Dendritic cell treated with granulocyte-macrophage colony-stimulating factor and Interleukin-4, amounts not matched to agents 40 ng/mL and 50 ng/mL, for 4 days (primary cell): Measurements from ENCODE around the gene ZNF418.
"Not testable (repeated sequence)": the region's sequence is repeated elsewhere in the genome, so short reads cannot be mapped to it uniquely, and the experiment has no call there.

Experiments used
- H3K27ac Mint-ChIP-seq: one replicate; pipeline ENCODE4 v1.8.0; 2022; ENCODE audit warnings: mild to moderate bottlenecking, mixed read lengths
- H3K27me3 Mint-ChIP-seq: one replicate; pipeline ENCODE4 v1.8.0; 2022; ENCODE audit warnings: mild to moderate bottlenecking, mixed read lengths
- H3K36me3 Mint-ChIP-seq: one replicate; pipeline ENCODE4 v1.8.0; 2022; ENCODE audit warnings: low read depth, mixed read lengths
- H3K4me1 Mint-ChIP-seq: one replicate; pipeline ENCODE4 v1.8.0; 2022; ENCODE audit warnings: low read depth, mixed read lengths
- H3K4me3 Mint-ChIP-seq: one replicate; pipeline ENCODE4 v1.8.0; 2022; ENCODE audit warnings: mild to moderate bottlenecking, moderate library complexity, mixed read lengths
- H3K9me3 Mint-ChIP-seq: one replicate; pipeline ENCODE4 v1.8.0; 2022; ENCODE audit warnings: mixed read lengths
- intact Hi-C: fragments of 100-400 bp; cut with micrococcal nuclease; formaldehyde crosslinking; loops from one replicate; pipeline ENCODE4 v1.15.0; 2022

Gene ZNF418

DNA sequence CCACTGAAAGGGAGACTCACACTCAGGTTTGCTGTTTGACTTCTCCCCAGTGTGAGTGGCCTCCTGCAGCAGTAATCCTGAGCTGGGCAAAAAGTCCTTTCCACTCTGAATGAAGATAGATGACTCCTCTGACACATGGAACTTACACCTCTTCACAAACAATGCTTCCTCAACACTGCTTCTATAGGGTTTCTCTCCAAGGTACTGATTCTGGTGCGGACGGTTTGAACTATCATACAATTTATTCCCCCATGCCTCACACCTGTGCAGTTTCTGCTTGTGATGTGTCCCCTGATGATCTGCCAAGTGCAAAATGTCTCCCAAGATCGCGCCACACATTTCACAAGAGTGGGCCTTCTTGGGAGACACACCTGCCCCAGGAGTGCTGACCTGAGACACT, 7.6 kb downstream of the ZNF418 start:
- Mint-ChIP-seq H3K9me3 (peaks cover 92% of the 10 kb centered on the region), H3K27me3 (no peaks in the 10 kb centered on the region), H3K36me3 (peaks cover 68% of the 10 kb centered on the region), H3K4me3 (no peak overlapping the region), H3K4me1 (no peaks in the 10 kb centered on the region), H3K27ac (no peak overlapping the region)
- intact Hi-C loops, result no loop called here

DNA sequence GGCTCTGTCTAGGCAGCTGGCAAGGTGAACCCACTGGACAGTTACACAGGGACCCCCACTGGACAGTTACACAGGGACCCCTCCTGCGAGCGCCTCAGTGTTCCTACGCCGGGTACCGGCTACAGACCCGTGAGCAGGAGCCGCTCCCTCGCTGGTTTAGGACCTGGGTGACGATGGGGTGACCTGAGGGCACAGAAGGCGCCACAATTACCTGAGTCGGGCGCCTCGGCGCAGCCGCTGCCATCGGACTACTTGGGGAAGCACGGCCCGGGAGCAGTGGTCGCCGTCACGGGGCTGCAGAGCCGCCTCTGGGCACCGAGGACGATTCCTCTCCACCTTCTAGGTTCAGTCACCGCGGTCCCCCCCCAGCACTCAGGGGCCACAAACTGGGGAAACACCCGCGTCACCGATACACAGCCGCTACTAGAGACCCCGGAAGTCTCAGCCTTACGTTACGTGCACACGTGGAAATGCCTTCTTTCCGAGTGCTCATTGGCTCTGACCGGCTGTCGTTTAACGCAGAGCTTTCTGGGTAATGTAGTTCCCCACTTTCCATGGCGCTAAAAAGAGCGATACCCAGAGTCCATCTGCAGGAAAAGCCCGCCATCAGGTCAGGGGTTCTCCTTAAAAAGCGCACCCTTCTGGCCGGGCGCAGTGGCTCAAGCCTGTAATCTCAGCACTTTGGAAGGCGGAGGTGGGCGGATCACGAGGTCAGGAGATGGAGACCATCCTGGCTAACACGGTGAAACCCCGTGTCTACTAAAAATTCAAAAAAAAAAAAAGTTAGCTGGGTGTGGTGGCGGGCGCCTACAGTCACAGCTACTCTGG, 18.8 kb downstream of the ZNF418 start, which contains the start of gene ZNF417:
Gene ZNF417 (minus strand): TSS at position 425 of the 828 bp plus-strand sequence. CDS start 181 bp downstream, at position 244.
- Mint-ChIP-seq H3K27ac (peak within 1 kb of the TSS; percentile 97), H3K36me3 (peaks cover 77% of the 10 kb centered on the region), H3K9me3 (peaks cover 31% of the 10 kb centered on the region), H3K4me1 (peaks cover 32% of the 10 kb centered on the region), H3K4me3 (peak within 1 kb of the TSS; percentile 86)
- H3K27me3 Mint-ChIP-seq, intact Hi-C loops: not testable (repeated sequence)

DNA sequence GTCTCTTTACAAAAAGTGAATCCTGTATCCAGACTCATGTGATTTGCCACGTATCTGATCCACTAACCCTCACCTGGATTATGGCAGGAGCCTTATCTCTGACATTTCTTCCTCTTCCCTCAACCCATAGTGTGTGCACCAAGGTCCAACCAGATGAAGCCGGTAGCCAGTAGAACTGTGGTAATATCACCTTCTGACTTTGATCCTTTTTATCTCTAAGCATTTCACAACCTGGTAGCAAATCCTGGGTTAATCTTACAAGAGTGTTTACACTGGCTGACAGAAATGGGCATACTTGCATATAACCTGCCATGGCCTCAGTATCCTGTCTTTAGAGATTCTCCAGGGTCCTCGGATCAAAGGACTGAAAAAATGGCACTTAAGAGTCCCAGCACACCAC, 20.7 kb downstream of the ZNF418 start:
- Mint-ChIP-seq H3K36me3 (peaks cover 79% of the 10 kb centered on the region), H3K4me1 (peaks cover 32% of the 10 kb centered on the region), H3K4me3 (no peak overlapping the region), H3K9me3 (peaks cover 21% of the 10 kb centered on the region), H3K27ac (no peak overlapping the region), H3K27me3 (no peaks in the 10 kb centered on the region)
- intact Hi-C loops, result no loop called here

DNA sequence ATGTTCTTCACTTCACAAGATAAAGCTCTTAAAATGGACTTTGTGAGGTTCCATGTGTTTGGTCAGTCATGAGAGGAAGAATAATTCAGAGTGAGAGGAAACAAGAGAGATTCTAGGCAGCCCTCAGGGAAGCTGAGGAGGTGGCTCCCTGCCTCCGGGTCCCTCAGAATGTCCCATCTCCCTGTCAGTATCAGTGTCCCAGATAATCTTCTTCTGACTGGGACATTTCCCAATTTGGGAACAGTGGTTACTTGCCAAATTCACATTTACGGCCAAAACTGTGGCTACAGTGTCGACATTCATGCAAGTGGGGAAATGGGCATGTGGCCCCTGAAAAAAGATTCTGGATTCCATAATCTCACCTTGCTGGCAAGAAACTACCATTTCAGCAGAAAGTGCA, 27.8 kb downstream of the ZNF418 start:
- Mint-ChIP-seq H3K27me3 (no peaks in the 10 kb centered on the region), H3K36me3 (peaks cover 49% of the 10 kb centered on the region), H3K4me1 (no peaks in the 10 kb centered on the region), H3K9me3 (peaks cover 10% of the 10 kb centered on the region), H3K4me3 (no peak overlapping the region), H3K27ac (no peak overlapping the region)
- intact Hi-C loops, result no loop called here

DNA sequence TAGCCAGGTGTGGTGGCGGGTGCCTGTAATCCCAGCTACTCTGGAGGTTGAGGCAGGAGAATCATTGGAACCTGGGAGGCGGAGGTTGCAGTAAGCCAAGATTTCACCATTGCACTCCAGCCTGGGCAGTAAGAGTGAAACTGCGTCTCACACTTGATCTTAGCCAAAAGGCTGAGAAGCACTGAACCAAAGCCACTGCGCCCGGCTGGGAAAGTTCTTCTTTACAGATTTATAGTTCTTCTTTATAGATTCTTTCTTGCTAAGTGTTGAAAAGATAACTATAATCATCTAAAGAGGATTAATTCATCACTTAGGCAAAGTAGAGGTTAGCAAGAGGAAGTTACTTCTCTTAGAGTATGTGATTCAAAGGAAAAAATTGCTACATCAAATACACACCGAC, 29.9 kb downstream of the ZNF418 start:
- no peak overlapping the region for H3K4me3 Mint-ChIP-seq
- H3K9me3 Mint-ChIP-seq, result no peaks in the 10 kb centered on the region
- intact Hi-C loops, result no loop called here
- H3K27me3 Mint-ChIP-seq, result no peaks in the 10 kb centered on the region
- no peaks in the 10 kb centered on the region for H3K4me1 Mint-ChIP-seq
- H3K27ac Mint-ChIP-seq, result no peak overlapping the region
- H3K36me3 Mint-ChIP-seq, result peaks cover 36% of the 10 kb centered on the region

DNA sequence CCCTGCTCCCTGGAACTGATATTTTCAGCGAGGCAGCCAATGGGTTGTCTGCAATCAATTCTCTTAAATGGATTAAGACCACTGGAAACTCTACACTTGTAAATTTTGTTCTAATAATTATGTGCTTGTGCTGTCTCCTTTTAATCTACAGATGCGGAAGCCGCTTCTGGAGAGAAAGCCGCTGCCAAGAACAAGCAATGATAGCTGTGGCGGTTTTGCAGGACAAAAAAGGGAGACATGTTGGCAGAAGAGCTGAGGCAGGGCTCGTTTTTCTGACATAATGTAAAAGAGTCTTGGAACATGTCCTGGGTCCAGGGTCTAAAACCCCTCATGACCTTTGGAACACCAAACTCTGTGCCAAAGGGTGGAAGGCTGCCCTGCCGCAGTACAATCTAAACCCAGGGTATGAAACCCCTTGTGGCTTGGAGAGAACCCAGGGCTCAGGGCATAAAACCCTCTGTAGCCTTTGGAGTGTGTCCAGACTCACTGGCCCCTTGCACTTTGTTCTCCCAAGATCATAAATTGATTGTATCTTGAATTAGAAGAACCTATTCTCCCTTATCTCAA, 31.5 kb downstream of the ZNF418 start:
- Mint-ChIP-seq H3K4me1 (no peaks in the 10 kb centered on the region), H3K9me3 (no peaks in the 10 kb centered on the region), H3K27ac (no peak overlapping the region), H3K36me3 (peaks cover 24% of the 10 kb centered on the region), H3K4me3 (no peak overlapping the region), H3K27me3 (no peaks in the 10 kb centered on the region)
- intact Hi-C loops, result loop anchor here (1.0 kb wide), 1 partner anchor 165 kb away; no protein-coding TSS in a partner anchor

DNA sequence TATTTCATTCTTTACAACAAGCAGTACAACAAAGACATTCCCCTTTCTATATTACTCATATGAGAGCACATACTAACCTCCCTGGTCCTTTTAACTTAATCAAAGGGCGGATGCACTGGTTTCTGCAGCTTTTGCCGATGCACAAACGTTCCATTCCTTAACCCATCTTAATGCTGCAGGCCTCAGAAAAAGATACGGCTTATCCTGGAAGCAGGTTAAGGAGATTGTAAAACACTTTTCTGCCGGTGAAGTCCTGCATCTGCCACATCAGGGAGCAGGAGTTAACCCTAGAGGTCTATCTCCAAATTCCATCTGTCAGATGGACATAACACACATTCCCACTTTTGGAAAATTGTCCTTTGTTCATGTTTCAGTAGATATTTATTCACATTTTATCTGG, 34.9 kb downstream of the ZNF418 start:
- peaks cover 19% of the 10 kb centered on the region for H3K36me3 Mint-ChIP-seq

DNA sequence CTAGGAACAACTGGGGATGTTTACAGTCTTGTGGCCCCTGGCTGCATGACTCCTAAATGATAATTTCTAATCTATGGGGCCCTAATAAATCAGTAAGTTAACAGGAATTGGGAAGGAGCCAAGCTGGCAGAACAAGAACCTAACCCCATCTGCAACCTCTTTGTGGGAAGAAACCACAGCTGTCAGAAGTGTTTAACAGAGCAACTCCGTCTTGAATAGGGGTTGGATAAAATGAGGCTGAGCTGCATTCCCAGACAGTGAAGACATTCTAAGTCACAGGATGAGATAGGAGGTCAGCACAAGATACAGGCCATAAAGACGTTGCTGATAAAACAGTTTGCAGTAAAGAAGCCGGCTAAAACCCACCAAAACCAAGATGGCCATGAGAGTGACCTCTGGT, 44.5 kb downstream of the ZNF418 start:
- intact Hi-C loops, H3K27me3 Mint-ChIP-seq, H3K4me3 Mint-ChIP-seq, H3K27ac Mint-ChIP-seq: not testable (repeated sequence)
- peaks cover 56% of the 10 kb centered on the region for H3K9me3 Mint-ChIP-seq
- H3K4me1 Mint-ChIP-seq, result peaks cover 16% of the 10 kb centered on the region
- peaks cover 42% of the 10 kb centered on the region for H3K36me3 Mint-ChIP-seq

More for the DNA sequence above, 34.9 kb downstream of the ZNF418 start:
- H3K4me1 Mint-ChIP-seq, result no peaks in the 10 kb centered on the region
- no peaks in the 10 kb centered on the region for H3K27me3 Mint-ChIP-seq
- H3K27ac Mint-ChIP-seq, result no peak overlapping the region
- H3K4me3 Mint-ChIP-seq, result no peak overlapping the region
- intact Hi-C loops, result no loop called here
- H3K9me3 Mint-ChIP-seq, result no peaks in the 10 kb centered on the region

DNA sequence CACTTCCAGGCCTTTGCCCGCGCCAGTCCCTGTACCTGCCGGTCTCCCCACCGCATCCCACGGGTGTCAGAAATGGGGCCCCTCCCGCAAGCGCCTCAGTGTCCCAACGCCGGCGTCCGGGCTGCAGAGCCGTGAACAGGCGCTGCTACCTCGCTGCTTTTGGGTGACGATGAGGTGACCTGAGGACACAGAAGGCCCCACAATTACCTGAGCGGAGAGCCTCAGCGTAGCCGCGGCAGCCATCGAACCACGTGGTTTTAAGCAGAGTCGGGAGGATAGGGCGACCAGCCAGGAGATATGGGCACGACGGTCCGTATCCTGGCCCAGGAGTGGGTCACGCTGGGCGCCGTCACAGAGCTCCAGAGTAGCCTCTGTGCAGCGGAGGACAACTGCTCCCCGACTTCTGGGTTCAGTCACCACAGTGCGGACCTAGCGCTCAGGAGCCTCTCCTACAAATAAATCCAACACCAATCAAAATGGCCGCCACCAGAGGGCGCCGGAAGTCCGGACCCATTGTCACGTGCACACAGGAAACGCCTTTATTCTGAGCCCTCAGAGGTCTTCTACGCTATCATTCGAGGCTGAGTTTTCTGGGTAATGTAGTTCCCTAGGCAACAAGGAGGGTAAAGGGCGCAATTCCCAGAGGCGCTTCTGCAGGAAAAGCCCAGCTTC, 46.5 kb downstream of the ZNF418 start, which contains the start of gene ZNF814:
Gene ZNF814 (minus strand): TSS at position 478 of the 672 bp plus-strand sequence. CDS start 235 bp downstream, at position 243.
- peaks cover 16% of the 10 kb centered on the region for H3K4me1 Mint-ChIP-seq
- peaks cover 74% of the 10 kb centered on the region for H3K9me3 Mint-ChIP-seq
- intact Hi-C loops, result loop anchor here (5.0 kb wide), 1 partner anchor 36 kb away; no protein-coding TSS in a partner anchor
- peak within 1 kb of the TSS; percentile 86 for H3K27ac Mint-ChIP-seq
- peak within 1 kb of the TSS; percentile 85 for H3K4me3 Mint-ChIP-seq
- H3K27me3 Mint-ChIP-seq, result peaks cover 3% of the 10 kb centered on the region
- H3K36me3 Mint-ChIP-seq, result peaks cover 57% of the 10 kb centered on the region

DNA sequence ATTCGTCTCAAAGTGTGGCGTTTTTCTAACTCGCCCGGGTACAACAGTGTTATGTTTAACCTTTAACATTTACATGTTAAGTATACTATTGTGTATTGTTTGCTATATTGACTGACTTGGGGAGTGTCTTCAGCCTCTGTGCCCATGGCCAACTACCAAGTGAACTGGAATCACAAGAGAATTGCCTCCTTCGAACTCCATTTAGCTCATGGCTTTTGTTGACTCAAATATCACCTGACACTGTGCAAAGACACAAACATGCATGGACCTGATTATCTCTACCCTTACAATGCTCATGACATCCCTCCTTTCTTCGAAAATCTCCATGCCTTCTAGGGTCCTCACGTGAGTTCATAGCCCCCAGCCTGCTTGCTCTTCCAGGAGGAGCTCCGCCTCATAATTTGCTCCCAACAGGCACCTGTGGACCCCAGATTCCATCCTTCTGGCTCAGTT, 47.1 kb downstream of the ZNF418 start:
- H3K9me3 Mint-ChIP-seq, result peaks cover 80% of the 10 kb centered on the region
- intact Hi-C loops, result loop anchor here (5.0 kb wide), 1 partner anchor 36 kb away; no protein-coding TSS in a partner anchor

DNA sequence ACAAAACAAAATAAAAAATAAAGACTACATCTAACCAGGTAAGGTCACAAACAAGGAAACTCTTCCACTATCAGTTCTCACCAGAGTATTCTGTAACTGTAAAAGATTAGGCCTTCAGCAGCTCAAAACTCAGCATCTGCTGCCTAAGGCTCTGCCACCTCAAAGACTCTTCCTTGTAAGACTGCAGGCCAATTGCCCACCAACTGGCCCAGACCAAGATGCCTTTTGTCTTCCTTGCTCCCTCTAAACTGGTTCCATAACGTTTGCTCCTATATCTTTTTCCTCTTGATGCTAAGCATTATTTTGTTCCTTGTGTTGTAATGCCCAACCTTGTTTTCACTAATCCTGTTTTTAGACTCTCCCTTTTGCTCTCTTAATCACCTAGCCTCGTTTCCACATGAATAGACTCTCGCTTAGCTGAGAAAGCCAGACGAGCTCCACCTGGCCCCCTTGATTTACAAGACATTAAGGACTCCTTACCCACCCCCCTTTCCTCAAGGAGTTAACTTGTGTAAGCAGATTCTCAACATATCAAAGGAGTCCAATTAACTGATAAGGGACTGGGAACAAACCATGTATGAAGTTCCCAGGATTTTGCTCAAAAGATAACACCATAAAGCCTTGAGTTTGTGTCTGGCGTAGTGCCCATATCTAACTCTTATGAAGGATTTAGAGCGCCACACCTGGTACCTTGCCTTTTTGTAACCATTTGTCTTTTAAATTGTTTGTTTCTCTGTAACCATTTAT, 47.8 kb downstream of the ZNF418 start:
- intact Hi-C loops, result loop anchor here (5.0 kb wide), 1 partner anchor 35 kb away; no protein-coding TSS in a partner anchor
- peak overlapping the region; percentile 85 for H3K4me3 Mint-ChIP-seq
- H3K27ac Mint-ChIP-seq, result no peak overlapping the region
- H3K9me3 Mint-ChIP-seq, result peaks cover 86% of the 10 kb centered on the region
- H3K36me3 Mint-ChIP-seq, result peaks cover 70% of the 10 kb centered on the region
- peaks cover 16% of the 10 kb centered on the region for H3K4me1 Mint-ChIP-seq
- H3K27me3 Mint-ChIP-seq, result peaks cover 3% of the 10 kb centered on the region

More for the DNA sequence above, 47.1 kb downstream of the ZNF418 start:
- peaks cover 3% of the 10 kb centered on the region for H3K27me3 Mint-ChIP-seq
- H3K4me1 Mint-ChIP-seq, result peaks cover 16% of the 10 kb centered on the region
- peaks cover 62% of the 10 kb centered on the region for H3K36me3 Mint-ChIP-seq
- H3K27ac Mint-ChIP-seq, result peak overlapping the region; percentile 86
- H3K4me3 Mint-ChIP-seq, result peak overlapping the region; percentile 85

DNA sequence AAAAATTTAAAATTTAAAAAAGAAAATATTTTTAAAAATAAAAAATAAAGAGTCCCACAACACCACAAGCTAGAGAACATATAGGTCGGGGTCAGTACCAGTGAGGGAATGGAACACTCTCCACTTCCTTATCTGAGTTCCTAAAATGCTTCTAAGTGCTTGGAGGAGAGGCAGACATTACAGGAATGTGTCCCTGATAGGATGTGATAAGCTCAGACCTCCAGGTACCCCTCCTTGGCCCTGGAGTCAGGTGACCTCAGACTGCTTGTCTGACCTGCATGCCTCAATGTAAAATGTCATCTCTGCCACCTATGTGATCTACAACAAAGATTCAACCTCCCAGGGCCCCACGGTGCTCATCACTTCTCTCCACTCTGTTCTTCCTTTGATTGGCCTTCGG, 49.2 kb downstream of the ZNF418 start:
- Mint-ChIP-seq H3K27ac (no peak overlapping the region), H3K4me1 (peaks cover 16% of the 10 kb centered on the region), H3K9me3 (peaks cover 76% of the 10 kb centered on the region), H3K27me3 (peaks cover 3% of the 10 kb centered on the region), H3K36me3 (peaks cover 70% of the 10 kb centered on the region), H3K4me3 (no peak overlapping the region)
- intact Hi-C loops, result loop anchor here (5.0 kb wide), 1 partner anchor 34 kb away; no protein-coding TSS in a partner anchor
